Stimulated activated CD4-positive, alpha-beta T cell treated with anti-CD3 and anti-CD28 coated beads, Interleukin-1b, Interleukin-23, amount 100 ng/mL, for 4 hours (primary cell): ENCODE measurements around the gene SHISAL1.

Experiments
- DNase-seq, 2 donors: peaks; one replicate each; pipeline ENCODE4 v3.0.0-alpha.2; 2020; ENCODE audit warnings: low read depth in 2 of 2

SHISAL1 gene

DNA sequence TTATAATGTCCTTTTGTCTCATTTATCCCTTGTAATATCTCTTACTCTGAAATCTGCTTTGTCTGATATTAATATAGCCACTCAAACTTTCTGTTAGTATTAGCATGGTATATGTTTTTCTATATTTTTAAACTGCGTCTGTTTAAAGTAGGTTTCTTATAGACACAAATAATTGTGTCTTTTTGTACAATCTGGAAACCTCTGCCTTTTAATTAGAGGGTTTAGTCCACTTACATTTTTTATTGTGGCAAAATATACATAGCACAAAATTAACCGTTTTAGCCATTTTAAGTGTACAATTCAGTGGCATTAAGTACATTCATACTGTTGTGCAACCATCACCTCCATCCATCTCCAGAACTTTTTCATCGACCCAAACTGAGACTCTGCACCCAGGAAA is 103.4 kb downstream of the SHISAL1 start:
- DNase-seq: no peak

- no peak for DNase-seq
Observed at GRCh38 chr22:44207981-44208317, 104.8 kb downstream of the SHISAL1 start.

GRCh38 chr22:44207173-44207980 is 105.4 kb downstream of the SHISAL1 start:
- DNase-seq: no peak

GRCh38 chr22:44206696-44207095 is 106.1 kb downstream of the SHISAL1 start:
- DNase-seq: no peak

GRCh38 chr22:44206330-44206645 is 106.5 kb downstream of the SHISAL1 start:
- DNase-seq: no peak

DNA sequence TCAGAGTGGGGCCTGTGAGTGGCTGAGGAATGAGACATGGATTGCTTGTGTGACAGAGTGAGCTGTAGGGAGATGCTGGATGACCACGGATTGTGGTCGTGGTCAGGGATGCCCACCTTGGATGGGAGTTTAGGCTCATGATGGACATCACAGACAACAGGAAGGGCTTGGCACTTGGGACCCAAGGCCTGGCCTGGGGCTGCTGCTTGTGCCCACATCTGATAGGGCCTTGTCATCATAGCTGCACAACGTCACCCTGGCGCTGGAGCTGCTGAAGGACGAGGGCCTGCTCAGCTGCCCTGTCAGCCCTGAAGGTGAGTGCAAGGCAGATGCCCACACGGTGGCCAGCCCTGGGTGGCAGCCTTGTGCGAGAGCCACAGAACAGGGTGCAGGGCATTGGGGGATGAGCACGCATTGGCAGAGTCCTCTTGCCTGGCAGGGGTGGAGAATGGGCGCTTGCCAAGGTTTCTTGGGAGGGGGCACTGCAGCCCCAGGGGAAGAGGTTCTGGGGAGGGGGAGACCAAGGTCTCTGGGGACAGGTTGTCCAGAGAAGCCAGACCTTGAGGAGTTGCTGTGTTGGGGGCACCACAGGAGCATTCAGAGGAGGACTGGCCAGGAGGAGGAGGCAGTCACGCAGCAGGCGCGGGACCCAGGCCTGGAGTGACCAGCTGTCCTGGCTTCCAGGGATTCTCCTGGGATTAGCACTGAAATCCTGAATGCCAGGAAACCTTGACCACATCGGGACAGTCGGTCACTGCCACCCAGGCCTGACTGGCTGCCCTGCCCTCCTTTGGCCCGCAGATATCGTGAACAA is 107.0 kb downstream of the SHISAL1 start:
- no peak for DNase-seq

GRCh38 chr22:44204739-44205515 is 107.8 kb downstream of the SHISAL1 start:
- DNase-seq: no peak

- no peak for DNase-seq
Observed at GRCh38 chr22:44203203-44203602, 109.5 kb downstream of the SHISAL1 start.

DNA sequence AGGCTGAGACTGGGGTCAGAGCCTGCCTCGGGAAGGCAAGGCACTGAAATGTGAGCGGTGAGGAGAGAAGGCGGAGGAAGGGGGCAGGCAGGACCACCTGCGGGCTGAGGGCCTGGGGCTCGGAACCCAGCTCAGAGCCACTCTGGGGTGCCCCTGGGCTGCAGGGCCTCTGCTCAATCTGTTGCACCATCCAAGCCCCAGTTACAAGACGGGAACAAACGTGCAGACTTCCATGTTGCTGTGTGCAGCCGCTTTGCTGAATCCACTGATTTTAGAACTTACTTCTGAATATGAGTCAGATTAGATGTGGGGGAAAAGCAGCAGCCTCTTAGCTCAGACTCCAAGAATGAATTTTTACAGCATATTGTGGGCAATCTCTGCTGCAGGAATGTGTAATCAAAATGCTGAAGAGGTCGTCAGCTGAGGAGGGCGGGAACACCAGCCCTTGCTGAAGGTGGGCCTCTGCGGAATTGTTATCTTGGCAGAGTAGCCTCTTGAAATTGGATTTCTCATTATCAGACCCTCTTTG is 110.4 kb downstream of the SHISAL1 start:
- no peak for DNase-seq

DNA sequence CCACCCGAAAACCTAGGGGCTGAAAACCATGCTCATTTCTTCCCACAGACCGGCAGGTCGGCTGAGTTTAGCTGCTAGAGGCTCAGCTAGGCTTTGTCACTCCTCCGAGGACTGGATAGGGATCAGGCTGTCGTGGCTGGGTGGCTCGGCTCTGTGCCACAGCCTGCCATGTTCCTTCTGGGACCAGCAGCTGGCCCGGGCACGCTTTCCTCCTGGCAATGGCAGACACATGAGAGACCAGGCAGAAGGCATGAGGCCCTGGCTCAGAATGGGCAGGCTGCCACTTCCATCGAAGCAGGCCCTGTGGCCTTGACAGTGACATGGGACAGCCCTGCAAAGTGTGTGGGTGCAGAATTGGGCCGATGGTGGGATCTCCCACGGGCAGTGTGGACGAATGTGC is 111.1 kb downstream of the SHISAL1 start:
- DNase-seq: no peak

- DNase-seq: no peak
Observed at GRCh38 chr22:44200855-44201550, 111.7 kb downstream of the SHISAL1 start.

DNA sequence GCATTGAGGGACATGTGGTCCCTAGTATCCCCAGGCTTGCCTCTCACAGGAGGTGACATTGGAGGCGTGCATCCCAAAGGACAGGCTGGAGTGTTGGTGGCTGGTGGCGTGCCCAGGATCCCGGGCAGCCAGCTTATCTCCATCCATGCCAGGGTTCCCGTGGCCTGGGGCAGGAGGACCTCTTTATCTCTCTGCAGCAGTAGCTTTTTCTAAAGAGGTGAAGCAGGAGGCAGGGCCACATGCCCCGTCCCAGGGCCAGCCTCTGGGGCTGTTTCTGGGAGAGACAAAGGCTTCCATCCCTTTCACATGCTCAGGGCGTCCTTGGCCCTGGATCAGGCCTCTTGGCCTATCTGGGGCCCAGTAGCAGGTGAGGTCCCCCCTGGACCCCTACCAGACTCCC is 112.3 kb downstream of the SHISAL1 start:
- no peak for DNase-seq

DNA sequence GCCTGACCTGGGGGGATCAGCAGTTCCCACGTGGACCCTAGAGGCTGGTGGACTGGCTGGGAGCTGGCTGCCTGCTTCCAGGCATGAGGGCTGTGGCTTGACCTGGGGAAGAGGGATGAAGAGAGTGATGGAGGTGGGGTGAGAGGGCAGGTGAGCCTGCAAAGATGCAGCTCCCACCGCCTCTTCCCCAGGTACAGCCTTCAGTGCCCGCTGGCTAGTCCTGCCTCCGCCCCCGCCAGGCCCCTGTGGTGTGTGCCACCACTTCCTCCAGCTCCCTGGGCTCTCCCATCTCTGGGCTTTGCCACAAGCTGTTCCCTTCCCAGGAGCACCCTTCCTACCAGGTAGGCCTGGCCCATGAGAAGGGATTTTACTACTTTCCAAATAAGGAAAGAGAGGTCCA is 112.9 kb downstream of the SHISAL1 start:
- DNase-seq: no peak

DNA sequence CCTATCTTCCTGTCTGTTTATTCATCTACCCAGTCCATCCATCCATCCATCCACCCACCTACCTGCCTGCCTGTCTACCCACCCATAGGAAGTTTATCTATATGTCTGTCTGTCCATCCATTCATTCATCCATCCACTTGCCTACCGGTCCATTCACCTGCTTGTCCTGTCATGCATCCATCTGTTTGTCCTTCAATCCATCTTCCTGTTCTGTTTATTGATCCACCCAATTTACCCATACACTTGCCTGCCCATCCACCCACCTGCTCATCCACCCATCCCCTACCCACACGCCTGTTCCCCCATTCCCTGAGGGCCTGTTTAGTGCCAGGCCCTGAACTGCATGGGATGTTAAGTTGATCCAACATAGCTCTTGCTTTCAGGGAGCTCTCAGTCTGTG is 113.6 kb downstream of the SHISAL1 start:
- DNase-seq: no peak

- DNase-seq: no peak
Observed at GRCh38 chr22:44197271-44197670, 115.5 kb downstream of the SHISAL1 start.

- DNase-seq: no peak
Observed at GRCh38 chr22:44196731-44197131, 116.0 kb downstream of the SHISAL1 start.

GRCh38 chr22:44196241-44196640 is 116.5 kb downstream of the SHISAL1 start:
- no peak for DNase-seq

GRCh38 chr22:44195189-44195871 is 117.4 kb downstream of the SHISAL1 start:
- no peak for DNase-seq

DNA sequence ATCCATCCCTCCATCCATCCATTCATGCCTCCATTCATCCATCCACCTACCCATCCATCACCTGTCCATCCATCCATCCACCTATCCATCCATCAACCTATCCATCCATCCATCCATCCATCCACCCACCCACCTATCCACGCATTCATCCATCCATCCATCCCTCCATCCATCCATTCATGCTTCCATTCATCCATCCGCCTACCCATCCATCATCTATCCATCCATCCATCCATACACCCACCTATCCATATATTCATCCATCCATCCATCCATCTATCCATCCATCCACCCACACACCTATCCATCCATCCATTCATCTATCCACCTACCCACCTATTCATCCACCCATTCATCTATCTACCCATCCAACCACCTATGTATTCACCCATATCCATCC is 118.2 kb downstream of the SHISAL1 start:
- DNase-seq: no peak
